ENCODE measurements around the gene PRKCH. TPM values are rescaled to one million over a fixed set of nuclear protein-coding genes. Genes with fewer than 3 reads are reported as not detected.

Gene PRKCH
- total and polyA plus RNA-seq, 9 of the 15 experiments (the other 6 are each of a cell fraction or from before 2014, with no cell fraction given), result 0.61 to 4.4 (median 4.0) TPM

DNA sequence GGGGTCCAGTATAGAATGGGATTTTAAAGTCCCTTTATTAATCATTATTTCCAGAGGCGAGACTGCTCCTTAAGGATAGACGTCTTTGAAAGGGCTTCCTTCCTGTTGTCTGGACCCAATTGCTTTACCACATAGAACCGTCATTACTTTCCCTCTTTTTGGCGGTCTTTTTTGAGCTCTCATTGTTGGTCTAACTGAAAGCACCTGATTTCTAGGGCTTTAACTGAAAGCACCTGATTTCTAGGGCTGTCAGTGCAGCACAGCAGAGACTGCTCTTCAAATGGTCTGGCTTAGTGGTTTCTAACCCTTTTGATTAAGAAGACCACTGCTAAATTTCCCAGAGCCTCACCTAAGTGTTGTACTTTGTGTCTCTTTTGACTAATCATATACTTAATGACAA, 95.8 kb downstream of the PRKCH start (continued):
- TF ChIP-seq, protein P1, sequence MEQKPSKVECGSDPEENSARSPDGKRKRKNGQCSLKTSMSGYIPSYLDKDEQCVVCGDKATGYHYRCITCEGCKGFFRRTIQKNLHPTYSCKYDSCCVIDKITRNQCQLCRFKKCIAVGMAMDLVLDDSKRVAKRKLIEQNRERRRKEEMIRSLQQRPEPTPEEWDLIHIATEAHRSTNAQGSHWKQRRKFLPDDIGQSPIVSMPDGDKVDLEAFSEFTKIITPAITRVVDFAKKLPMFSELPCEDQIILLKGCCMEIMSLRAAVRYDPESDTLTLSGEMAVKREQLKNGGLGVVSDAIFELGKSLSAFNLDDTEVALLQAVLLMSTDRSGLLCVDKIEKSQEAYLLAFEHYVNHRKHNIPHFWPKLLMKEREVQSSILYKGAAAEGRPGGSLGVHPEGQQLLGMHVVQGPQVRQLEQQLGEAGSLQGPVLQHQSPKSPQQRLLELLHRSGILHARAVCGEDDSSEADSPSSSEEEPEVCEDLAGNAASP (IDR thresholded peaks at IDR 0.05), result no peak
- TF ChIP-seq ZNF707 (CRISPR knock-in tag; conservative IDR thresholded peaks at IDR 0.05) (no peak), ZNF76 (CRISPR knock-in tag; IDR thresholded peaks at IDR 0.05; ENCODE audit: borderline replicate concordance) (no peak), FIP1L1 (IDR thresholded peaks at IDR 0.05; ENCODE audit: low read depth, low read length, poor library complexity, severe bottlenecking) (no peak), DMBX1 (CRISPR knock-in tag; IDR thresholded peaks at IDR 0.05; ENCODE audit: borderline replicate concordance) (no peak), RFX5 (IDR thresholded peaks at IDR 0.05; ENCODE audit: low read depth, low read length) (no peak), ZNF785 (CRISPR knock-in tag; IDR thresholded peaks at IDR 0.05) (no peak), ZFP36 (IDR thresholded peaks at IDR 0.05; ENCODE audit: low read depth, low read length, partially characterized antibody) (no peak)
- TF ChIP-seq, protein P2, sequence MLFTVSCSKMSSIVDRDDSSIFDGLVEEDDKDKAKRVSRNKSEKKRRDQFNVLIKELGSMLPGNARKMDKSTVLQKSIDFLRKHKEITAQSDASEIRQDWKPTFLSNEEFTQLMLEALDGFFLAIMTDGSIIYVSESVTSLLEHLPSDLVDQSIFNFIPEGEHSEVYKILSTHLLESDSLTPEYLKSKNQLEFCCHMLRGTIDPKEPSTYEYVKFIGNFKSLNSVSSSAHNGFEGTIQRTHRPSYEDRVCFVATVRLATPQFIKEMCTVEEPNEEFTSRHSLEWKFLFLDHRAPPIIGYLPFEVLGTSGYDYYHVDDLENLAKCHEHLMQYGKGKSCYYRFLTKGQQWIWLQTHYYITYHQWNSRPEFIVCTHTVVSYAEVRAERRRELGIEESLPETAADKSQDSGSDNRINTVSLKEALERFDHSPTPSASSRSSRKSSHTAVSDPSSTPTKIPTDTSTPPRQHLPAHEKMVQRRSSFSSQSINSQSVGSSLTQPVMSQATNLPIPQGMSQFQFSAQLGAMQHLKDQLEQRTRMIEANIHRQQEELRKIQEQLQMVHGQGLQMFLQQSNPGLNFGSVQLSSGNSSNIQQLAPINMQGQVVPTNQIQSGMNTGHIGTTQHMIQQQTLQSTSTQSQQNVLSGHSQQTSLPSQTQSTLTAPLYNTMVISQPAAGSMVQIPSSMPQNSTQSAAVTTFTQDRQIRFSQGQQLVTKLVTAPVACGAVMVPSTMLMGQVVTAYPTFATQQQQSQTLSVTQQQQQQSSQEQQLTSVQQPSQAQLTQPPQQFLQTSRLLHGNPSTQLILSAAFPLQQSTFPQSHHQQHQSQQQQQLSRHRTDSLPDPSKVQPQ (CRISPR knock-in tag; IDR thresholded peaks at IDR 0.05; ENCODE audit: borderline replicate concordance), result no peak
- TF ChIP-seq, protein P3, sequence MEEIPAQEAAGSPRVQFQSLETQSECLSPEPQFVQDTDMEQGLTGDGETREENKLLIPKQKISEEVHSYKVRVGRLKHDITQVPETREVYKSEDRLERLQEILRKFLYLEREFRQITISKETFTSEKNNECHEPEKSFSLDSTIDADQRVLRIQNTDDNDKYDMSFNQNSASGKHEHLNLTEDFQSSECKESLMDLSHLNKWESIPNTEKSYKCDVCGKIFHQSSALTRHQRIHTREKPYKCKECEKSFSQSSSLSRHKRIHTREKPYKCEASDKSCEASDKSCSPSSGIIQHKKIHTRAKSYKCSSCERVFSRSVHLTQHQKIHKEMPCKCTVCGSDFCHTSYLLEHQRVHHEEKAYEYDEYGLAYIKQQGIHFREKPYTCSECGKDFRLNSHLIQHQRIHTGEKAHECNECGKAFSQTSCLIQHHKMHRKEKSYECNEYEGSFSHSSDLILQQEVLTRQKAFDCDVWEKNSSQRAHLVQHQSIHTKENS (CRISPR knock-in tag; IDR thresholded peaks at IDR 0.05), result no peak
- TF ChIP-seq, protein P4, sequence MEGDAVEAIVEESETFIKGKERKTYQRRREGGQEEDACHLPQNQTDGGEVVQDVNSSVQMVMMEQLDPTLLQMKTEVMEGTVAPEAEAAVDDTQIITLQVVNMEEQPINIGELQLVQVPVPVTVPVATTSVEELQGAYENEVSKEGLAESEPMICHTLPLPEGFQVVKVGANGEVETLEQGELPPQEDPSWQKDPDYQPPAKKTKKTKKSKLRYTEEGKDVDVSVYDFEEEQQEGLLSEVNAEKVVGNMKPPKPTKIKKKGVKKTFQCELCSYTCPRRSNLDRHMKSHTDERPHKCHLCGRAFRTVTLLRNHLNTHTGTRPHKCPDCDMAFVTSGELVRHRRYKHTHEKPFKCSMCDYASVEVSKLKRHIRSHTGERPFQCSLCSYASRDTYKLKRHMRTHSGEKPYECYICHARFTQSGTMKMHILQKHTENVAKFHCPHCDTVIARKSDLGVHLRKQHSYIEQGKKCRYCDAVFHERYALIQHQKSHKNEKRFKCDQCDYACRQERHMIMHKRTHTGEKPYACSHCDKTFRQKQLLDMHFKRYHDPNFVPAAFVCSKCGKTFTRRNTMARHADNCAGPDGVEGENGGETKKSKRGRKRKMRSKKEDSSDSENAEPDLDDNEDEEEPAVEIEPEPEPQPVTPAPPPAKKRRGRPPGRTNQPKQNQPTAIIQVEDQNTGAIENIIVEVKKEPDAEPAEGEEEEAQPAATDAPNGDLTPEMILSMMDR (IDR thresholded peaks at IDR 0.05 in 2 of 3, conservative IDR thresholded peaks at IDR 0.05 in 1 of 3; ENCODE audit: insufficient read depth in 2 of 3, low read depth in 1 of 3, low read length in 3 of 3), result no peak
